Bronchial epithelial cell (primary cell): ENCODE results near the gene HOXD4. TPM values are rescaled to one million over a fixed set of nuclear protein-coding genes. Genes with fewer than 3 reads are reported as not detected.
A peak's percentile ranks its signal among the peaks of the same experiment; 100 is the strongest.

Experiments
- DNase-seq: peaks from one replicate; pipeline ENCODE4 v3.0.0-alpha.2; 2010; ENCODE audit warnings: low read depth
- FAIRE-seq: peaks from 2 replicates; lab custom pipeline; 2011; peaks lifted over from hg19 to GRCh38; lab: Jason Lieb, UNC
- H3K27me3 ChIP-seq: 2 replicates; pipeline ENCODE4 v1.5.1; 2011; ENCODE audit warnings: low read length; ENCODE audit not compliant: control insufficient read depth, insufficient read depth
- H3K36me3 ChIP-seq: 2 replicates; pipeline ENCODE4 v1.5.1; 2011; ENCODE audit warnings: low read length; ENCODE audit not compliant: control insufficient read depth, insufficient read depth
- H3K4me3 ChIP-seq: 2 replicates; pipeline ENCODE4 v1.5.1; 2011; ENCODE audit warnings: mild to moderate bottlenecking, low read depth, low read length, control low read depth
- CTCF ChIP-seq: IDR thresholded peaks from 2 replicates; pipeline ENCODE4 v1.5.1; 2011; ENCODE audit warnings: mild to moderate bottlenecking, moderate library complexity, low read length, control low read depth, inconsistent platforms; ENCODE audit not compliant: insufficient read depth, severe bottlenecking
- total RNA-seq: library from RNA; depleted of rRNA; stranded (reverse); fragments of >200 nt; gene quantifications from 2 replicates; pipeline ENCODE4 v1.2.1, GENCODE V29; 2014

The HOXD4 gene
- total RNA-seq, 1 donor from 2014 or later = not detected

GRCh38 chr2:176104316-176105077 lies 46.9 kb upstream of the HOXD4 start:
- Histone ChIP-seq H3K36me3 (no peaks in the 10 kb centered on the region), H3K27me3 (peaks cover 76% of the 10 kb centered on the region), H3K4me3 (no peak overlapping the region)
- FAIRE-seq (no peak), DNase-seq (no peak)
- TF ChIP-seq CTCF = no peak

- Histone ChIP-seq H3K4me3 (no peak overlapping the region), H3K36me3 (no peaks in the 10 kb centered on the region), H3K27me3 (peaks cover 76% of the 10 kb centered on the region)
- FAIRE-seq (no peak), DNase-seq (no peak)
- TF ChIP-seq CTCF = no peak
These were observed 46.1 kb upstream of the HOXD4 start for GRCh38 chr2:176105078-176105729.

GRCh38 chr2:176105730-176106580 lies 45.4 kb upstream of the HOXD4 start:
- TF ChIP-seq CTCF = no peak
- Histone ChIP-seq H3K36me3 (no peaks in the 10 kb centered on the region), H3K27me3 (peaks cover 76% of the 10 kb centered on the region), H3K4me3 (no peak overlapping the region)
- DNase-seq (no peak), FAIRE-seq (no peak)

GRCh38 chr2:176106581-176107539 lies 44.5 kb upstream of the HOXD4 start, which contains the start of gene HOXD11:
HOXD11 (plus strand) TSS chr2:176107280; CDS start chr2:176107356, 76 bp downstream.
- no peak for TF ChIP-seq CTCF
- DNase-seq (peak; percentile 61), FAIRE-seq (no peak)
- peaks cover 75% of the 10 kb centered on the region for H3K27me3 ChIP-seq
- H3K4me3 ChIP-seq = peak within 1 kb of the TSS; percentile 31
- no peaks in the 10 kb centered on the region for H3K36me3 ChIP-seq

- Histone ChIP-seq H3K27me3 (peaks cover 78% of the 10 kb centered on the region), H3K36me3 (no peaks in the 10 kb centered on the region), H3K4me3 (no peak overlapping the region)
- DNase-seq = no peak
- no peak for FAIRE-seq
- TF ChIP-seq CTCF = no peak
These were observed 43.6 kb upstream of the HOXD4 start for GRCh38 chr2:176107731-176108181.
